ENCODE data around the gene SEC16A.

GRCh38 chr9:136460772-136461325 is 22.0 kb downstream of the SEC16A start:
- TF ChIP-seq POLR2A (IDR thresholded peaks at IDR 0.05; ENCODE audit: low read depth, low read length) (no peak), POLR2AphosphoS5 (IDR thresholded peaks at IDR 0.05; ENCODE audit: low read depth, low read length) (no peak), TAF1 (IDR thresholded peaks at IDR 0.05; ENCODE audit: low read depth, low read length) (no peak), SPI1 (IDR thresholded peaks at IDR 0.05; ENCODE audit: low read depth, low read length) (no peak), POU2F2 (IDR thresholded peaks at IDR 0.05; ENCODE audit: low read depth, low read length) (no peak), PAX5 (IDR thresholded peaks at IDR 0.05; ENCODE audit: insufficient read depth, low read length, severe bottlenecking) (no peak)
